ENCODE measurements around the gene ERC2. TPM values are rescaled to one million over a fixed set of nuclear protein-coding genes. Genes with fewer than 3 reads are reported as not detected.

Gene ERC2
- polyA plus RNA-seq, 2 of the 4 experiments (the other 2 are of a cell fraction) = 0.16 TPM; not detected in 1

DNA sequence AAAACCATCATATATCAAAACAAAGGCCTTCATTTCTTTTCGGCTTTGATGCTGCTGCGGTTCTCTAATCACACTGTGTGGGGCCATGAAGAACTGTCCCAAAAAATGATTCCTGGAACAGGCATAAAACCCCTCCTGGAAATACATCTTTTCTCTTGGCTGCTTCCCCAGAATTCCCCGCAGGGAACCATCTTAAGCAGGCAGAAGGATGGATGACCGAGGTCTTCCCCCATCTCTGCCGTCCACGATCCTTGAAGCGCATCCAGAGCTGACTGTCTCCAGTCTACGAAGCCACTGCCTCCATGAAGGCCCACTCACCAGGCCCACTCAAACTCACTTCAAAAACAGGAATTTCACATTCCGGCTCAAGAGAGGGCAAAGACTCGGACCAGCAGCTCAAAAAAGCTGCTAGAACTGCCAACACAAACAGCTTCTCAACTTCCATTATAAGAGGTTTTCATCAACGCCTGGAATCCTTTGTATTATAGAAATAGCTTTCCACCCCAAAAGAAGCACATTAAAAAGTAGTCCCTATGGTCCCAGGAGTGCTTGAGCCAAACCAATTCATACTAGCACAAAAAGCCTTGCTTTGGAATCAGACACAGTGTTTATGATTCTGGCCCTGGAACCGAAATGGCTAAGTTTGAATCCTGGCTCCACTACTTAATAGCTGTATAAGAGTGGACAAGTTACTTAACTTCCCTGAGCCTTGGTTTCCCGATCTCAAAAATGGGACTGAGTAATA lies 493.7 kb downstream of the ERC2 start (continued):
- TF ChIP-seq HMGXB4 (CRISPR knock-in tag; IDR thresholded peaks at IDR 0.05; ENCODE audit: borderline replicate concordance) = no peak

GRCh38 chr3:55969634-55970033 lies 498.6 kb downstream of the ERC2 start:
- TF ChIP-seq EP300 (IDR thresholded peaks at IDR 0.05) = no peak
- TF ChIP-seq, protein P1, sequence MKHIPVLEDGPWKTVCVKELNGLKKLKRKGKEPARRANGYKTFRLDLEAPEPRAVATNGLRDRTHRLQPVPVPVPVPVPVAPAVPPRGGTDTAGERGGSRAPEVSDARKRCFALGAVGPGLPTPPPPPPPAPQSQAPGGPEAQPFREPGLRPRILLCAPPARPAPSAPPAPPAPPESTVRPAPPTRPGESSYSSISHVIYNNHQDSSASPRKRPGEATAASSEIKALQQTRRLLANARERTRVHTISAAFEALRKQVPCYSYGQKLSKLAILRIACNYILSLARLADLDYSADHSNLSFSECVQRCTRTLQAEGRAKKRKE (CRISPR knock-in tag; IDR thresholded peaks at IDR 0.05; ENCODE audit: low read depth) = no peak
- TF ChIP-seq TP53 (CRISPR knock-in tag; IDR thresholded peaks at IDR 0.05) = no peak
- no peak for TF ChIP-seq BCL3 (IDR thresholded peaks at IDR 0.05)
- TF ChIP-seq MYC (IDR thresholded peaks at IDR 0.05; ENCODE audit: borderline replicate concordance, low read length) = no peak
- no peak for TF ChIP-seq POLR2A (IDR thresholded peaks at IDR 0.05; ENCODE audit: low read length)
- no peak for TF ChIP-seq BHLHE40 (IDR thresholded peaks at IDR 0.05; ENCODE audit: low read depth, low read length)
- TF ChIP-seq HOXA7 (CRISPR knock-in tag; IDR thresholded peaks at IDR 0.05) = no peak
- no peak for TF ChIP-seq E2F6 (IDR thresholded peaks at IDR 0.05; ENCODE audit: borderline replicate concordance, low read depth)
- no peak for TF ChIP-seq JUN (IDR thresholded peaks at IDR 0.05)
- TF ChIP-seq MAFK (IDR thresholded peaks at IDR 0.05; ENCODE audit: partially characterized antibody) = no peak
- TF ChIP-seq HMGXB4 (CRISPR knock-in tag; IDR thresholded peaks at IDR 0.05; ENCODE audit: borderline replicate concordance) = no peak
- no peak for TF ChIP-seq ESRRA (IDR thresholded peaks at IDR 0.05; ENCODE audit: borderline replicate concordance, low read length)
- no peak for TF ChIP-seq FOSB (CRISPR knock-in tag; IDR thresholded peaks at IDR 0.05)
- Histone ChIP-seq H3K4me1 (no peaks in the 10 kb centered on the region), H3K27ac (no peak overlapping the region), H3K9me3 (no peaks in the 10 kb centered on the region), H3K4me3 (no peak overlapping the region), H3K4me2 (no peak overlapping the region)
- FAIRE-seq = no peak
- no peak for DNase-seq (ENCODE audit: low read depth in 1 of 2, low spot score in 1 of 2)
- POLR2A ChIA-PET = no interaction called here
- CTCF ChIA-PET = no interaction called here
- ATAC-seq = no peak
- 3% methylated on average over 2 of the region's 2 CpGs for WGBS (ENCODE audit: missing lambda C conversion rate)

DNA sequence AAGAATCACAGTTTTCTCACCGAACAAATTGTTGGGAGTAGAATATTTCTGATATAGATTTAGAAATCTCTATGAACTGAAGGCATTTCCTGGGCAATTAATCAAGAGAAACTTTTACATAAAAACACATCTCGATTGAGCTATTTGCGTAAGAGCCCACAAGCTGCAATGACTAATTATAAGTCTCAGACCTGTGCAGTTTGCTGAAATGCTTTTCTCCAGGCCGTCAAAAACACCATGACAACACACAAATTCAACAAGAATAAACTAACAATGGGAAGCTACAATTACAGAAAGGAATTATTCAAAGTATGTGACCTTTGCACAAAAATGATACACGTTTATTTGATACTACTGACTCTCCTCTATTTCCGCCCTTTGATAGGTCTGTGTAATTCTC lies 499.9 kb downstream of the ERC2 start:
- no peak for ATAC-seq
- no peak for DNase-seq (ENCODE audit: low read depth in 1 of 2, low spot score in 1 of 2)
- Histone ChIP-seq H3K4me1 (no peaks in the 10 kb centered on the region), H3K27ac (no peak overlapping the region), H3K4me3 (no peak overlapping the region), H3K4me2 (no peak overlapping the region), H3K9me3 (no peaks in the 10 kb centered on the region)
- ChIA-PET POLR2A (no interaction called here), CTCF (no interaction called here)
- WGBS (ENCODE audit: missing lambda C conversion rate) = 28% methylated on average over 6 of the region's 6 CpGs
- FAIRE-seq = no peak
- TF ChIP-seq CBX8 (IDR thresholded peaks at IDR 0.05) = no peak
